SK-N-SH treated with all-trans-retinoic acid at 6 μM for 48 hours (cell line): ENCODE results near the gene LMF1.

Experiments used
- ATAC-seq: fragments of 200-7000 bp; cut with Tn5 transposase; 3 replicates; pipeline ENCODE4 v1.9.1; 2020; ENCODE audit warnings: mild to moderate bottlenecking, moderate library complexity
- ARNTL ChIP-seq: fragments of 450-650 bp; formaldehyde crosslinking; IDR thresholded peaks from 2 replicates; pipeline ENCODE4 v1.5.0; 2020; ENCODE audit warnings: low read depth, mild to moderate bottlenecking, moderate library complexity, borderline replicate concordance
- BACH2 ChIP-seq: fragments of 250-450 bp; sonication (Bioruptor Pico); IDR thresholded peaks from 2 replicates; pipeline ENCODE4 v1.9.0; 2021; ENCODE audit warnings: mild to moderate bottlenecking, borderline replicate concordance
- CREB5 ChIP-seq: fragments of 250-450 bp; sonication (Bioruptor Pico); IDR thresholded peaks from 2 replicates; pipeline ENCODE4 v1.5.1; 2020; ENCODE audit warnings: low read depth, mild to moderate bottlenecking, moderate library complexity
- CSDC2 ChIP-seq: fragments of 250-450 bp; sonication (Bioruptor Pico); IDR thresholded peaks from 2 replicates; pipeline ENCODE4 v1.5.0; 2020; ENCODE audit warnings: mild to moderate bottlenecking, moderate library complexity
- CSRNP3 ChIP-seq: fragments of 250-450 bp; sonication (Bioruptor Pico); IDR thresholded peaks from 2 replicates; pipeline ENCODE4 v1.5.1; 2021; ENCODE audit warnings: mild to moderate bottlenecking, moderate library complexity
- ESRRG ChIP-seq: fragments of 250-450 bp; sonication (Bioruptor Pico); IDR thresholded peaks from 2 replicates; pipeline ENCODE4 v1.6.1; 2021; ENCODE audit warnings: mild to moderate bottlenecking
- GLIS3 ChIP-seq: fragments of 250-450 bp; sonication (Bioruptor Pico); IDR thresholded peaks from 2 replicates; pipeline ENCODE4 v1.5.0; 2020; ENCODE audit warnings: mild to moderate bottlenecking, moderate library complexity
- ISL1 ChIP-seq: fragments of 250-450 bp; sonication (Bioruptor Pico); IDR thresholded peaks from 2 replicates; pipeline ENCODE4 v2.1.2; 2022; ENCODE audit warnings: mild to moderate bottlenecking, moderate library complexity
- OSR1 ChIP-seq: fragments of 250-450 bp; sonication (Bioruptor Pico); IDR thresholded peaks from 2 replicates; pipeline ENCODE4 v1.8.0; 2022; ENCODE audit warnings: moderate library complexity, mild to moderate bottlenecking, inconsistent platforms
- PATZ1 ChIP-seq: fragments of 250-450 bp; sonication (Bioruptor Pico); IDR thresholded peaks from 2 replicates; pipeline ENCODE4 v1.8.0; 2020; ENCODE audit warnings: mild to moderate bottlenecking, moderate library complexity, borderline replicate concordance
- POU6F1 ChIP-seq: fragments of 250-450 bp; sonication (Bioruptor Pico); IDR thresholded peaks from 2 replicates; pipeline ENCODE4 v1.8.0; 2021; ENCODE audit warnings: low read depth, mild to moderate bottlenecking, moderate library complexity, borderline replicate concordance
- RARB ChIP-seq: fragments of 250-450 bp; sonication (Bioruptor Pico); IDR thresholded peaks from 2 replicates; pipeline ENCODE4 v1.8.0; 2021; ENCODE audit warnings: mild to moderate bottlenecking, moderate library complexity
- SNAI2 ChIP-seq: fragments of 250-450 bp; sonication (Bioruptor Pico); IDR thresholded peaks from 2 replicates; pipeline ENCODE4 v1.5.0; 2020; ENCODE audit warnings: mild to moderate bottlenecking, moderate library complexity
- TCF4 ChIP-seq: fragments of 250-450 bp; sonication (Bioruptor Pico); IDR thresholded peaks from 2 replicates; pipeline ENCODE4 v1.8.0; 2021; ENCODE audit warnings: mild to moderate bottlenecking, moderate library complexity, borderline replicate concordance
- TSHZ2 ChIP-seq: fragments of 250-450 bp; sonication (Bioruptor Pico); IDR thresholded peaks from 2 replicates; pipeline ENCODE4 v1.5.0; 2020; ENCODE audit warnings: mild to moderate bottlenecking, moderate library complexity
- ZC3H10 ChIP-seq: fragments of 250-450 bp; sonication (Bioruptor Pico); IDR thresholded peaks from 2 replicates; pipeline ENCODE4 v1.5.1; 2021; ENCODE audit warnings: mild to moderate bottlenecking, moderate library complexity
- ZFP3 ChIP-seq: fragments of 250-450 bp; sonication (Bioruptor Pico); IDR thresholded peaks from 2 replicates; pipeline ENCODE4 v1.5.0; 2020; ENCODE audit warnings: mild to moderate bottlenecking, moderate library complexity
- ZFP30 ChIP-seq: fragments of 450-650 bp; formaldehyde crosslinking; IDR thresholded peaks from 2 replicates; pipeline ENCODE4 v1.5.0; 2022; ENCODE audit warnings: mild to moderate bottlenecking, moderate library complexity
- ZNF565 ChIP-seq: fragments of 450-650 bp; formaldehyde crosslinking; conservative IDR thresholded peaks from 2 replicates; pipeline ENCODE4 v1.5.0; 2020; ENCODE audit warnings: low read depth, mild to moderate bottlenecking, moderate library complexity
- ZNF70 ChIP-seq: fragments of 450-650 bp; formaldehyde crosslinking; IDR thresholded peaks from 2 replicates; pipeline ENCODE4 v1.5.0; 2020; ENCODE audit warnings: mild to moderate bottlenecking, moderate library complexity
- ZNF8 ChIP-seq: fragments of 450-650 bp; formaldehyde crosslinking; IDR thresholded peaks from 2 replicates; pipeline ENCODE4 v1.5.0; 2020; ENCODE audit warnings: mild to moderate bottlenecking, moderate library complexity

The LMF1 gene

GRCh38 chr16:975291-975690 lies 4.5 kb upstream of the LMF1 start:
- TF ChIP-seq ZC3H10 (CRISPR knock-in tag): no peak
- no peak for TF ChIP-seq ESRRG (CRISPR knock-in tag)
- no peak for TF ChIP-seq RARB
- no peak for TF ChIP-seq CSRNP3 (CRISPR knock-in tag)
- no peak for TF ChIP-seq ZNF8 (CRISPR knock-in tag)
- no peak for TF ChIP-seq TCF4 (CRISPR knock-in tag)
- no peak for TF ChIP-seq CREB5 (CRISPR knock-in tag)
- TF ChIP-seq POU6F1 (CRISPR knock-in tag): no peak
- no peak for TF ChIP-seq GLIS3 (CRISPR knock-in tag)
- no peak for TF ChIP-seq ZNF70 (CRISPR knock-in tag)
- TF ChIP-seq SNAI2: no peak
- no peak for TF ChIP-seq CSDC2 (CRISPR knock-in tag)
- no peak for TF ChIP-seq ARNTL (CRISPR knock-in tag)
- no peak for TF ChIP-seq ZFP30
- ATAC-seq: no peak

GRCh38 chr16:974611-975261 lies 4.0 kb upstream of the LMF1 start:
- ATAC-seq: no peak
- TF ChIP-seq ZFP30 (no peak), GLIS3 (CRISPR knock-in tag) (no peak), PATZ1 (CRISPR knock-in tag) (no peak), RARB (no peak), CSDC2 (CRISPR knock-in tag) (no peak), ZNF8 (CRISPR knock-in tag) (no peak), OSR1 (CRISPR knock-in tag) (no peak), BACH2 (CRISPR knock-in tag) (no peak), ZNF565 (CRISPR knock-in tag) (no peak), TSHZ2 (CRISPR knock-in tag) (no peak), TCF4 (CRISPR knock-in tag) (no peak), ISL1 (no peak), ARNTL (CRISPR knock-in tag) (no peak), ZFP3 (CRISPR knock-in tag) (no peak), CREB5 (CRISPR knock-in tag) (no peak), SNAI2 (no peak)
- TF ChIP-seq, all 23 proteins: peak for 0
